ENCODE measurements around the gene SUV39H1.
"Not testable (repeated sequence)": the region's sequence is repeated elsewhere in the genome, so short reads cannot be mapped to it uniquely, and the experiment has no call there.

The SUV39H1 gene

GRCh38 chrX:48696301-48696908 lies at the start of gene SUV39H1:
SUV39H1 (plus strand) TSS chrX:48696734; CDS start chrX:48696785, 51 bp downstream.
- DNase-seq = peak; percentile 92

GRCh38 chrX:48648336-48648751 lies 48.2 kb upstream of the SUV39H1 start:
- peak; percentile 63 for DNase-seq

- DNase-seq = no peak
These were observed 47.4 kb upstream of the SUV39H1 start for GRCh38 chrX:48649102-48649501.

GRCh38 chrX:48652055-48652579 lies 44.4 kb upstream of the SUV39H1 start:
- DNase-seq = peak; percentile 2

- not testable (repeated sequence) for DNase-seq
These were observed 41.8 kb upstream of the SUV39H1 start for GRCh38 chrX:48654746-48655145.

- DNase-seq = not testable (repeated sequence)
These were observed 36.8 kb upstream of the SUV39H1 start for GRCh38 chrX:48659686-48660085.

DNA sequence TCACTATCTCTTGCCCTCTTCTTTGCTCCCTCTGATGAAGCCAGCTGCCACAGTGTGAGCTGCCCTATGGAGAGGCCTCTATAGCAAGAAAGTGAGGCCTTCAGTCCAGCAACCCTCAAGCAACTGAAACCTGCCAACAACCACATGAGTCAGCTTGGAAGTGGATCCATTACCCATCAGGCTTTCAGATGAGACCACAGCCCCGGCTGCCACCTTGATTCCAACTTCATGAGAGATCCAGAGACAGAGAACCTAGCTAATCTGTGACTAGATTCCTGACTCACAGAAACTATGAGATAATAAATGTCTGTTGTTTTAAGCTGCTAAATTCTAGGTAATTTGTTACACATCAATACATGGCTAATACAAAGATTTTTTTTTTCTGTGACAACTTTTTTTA lies 33.3 kb upstream of the SUV39H1 start:
- no peak for DNase-seq

DNA sequence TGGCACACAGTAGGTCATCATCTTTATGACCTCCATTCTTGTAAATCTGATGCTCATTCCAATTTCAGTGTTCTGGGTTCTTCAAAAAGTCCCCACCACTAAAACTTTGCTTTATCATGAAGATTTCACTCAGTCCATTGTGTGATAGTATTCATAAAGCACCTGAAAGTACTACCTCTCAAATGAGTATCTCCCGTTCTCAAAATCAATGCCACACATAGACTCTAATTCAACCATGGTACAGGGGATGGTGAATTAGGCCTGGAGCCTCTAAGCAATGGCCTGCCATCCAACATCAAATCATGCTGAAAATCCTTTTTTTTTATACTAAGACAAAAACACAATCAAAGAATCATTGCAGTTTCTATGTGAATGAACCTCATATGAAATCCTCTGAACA lies 32.4 kb upstream of the SUV39H1 start:
- DNase-seq = no peak

- no peak for DNase-seq
These were observed 30.5 kb upstream of the SUV39H1 start for GRCh38 chrX:48665991-48666390.

DNA sequence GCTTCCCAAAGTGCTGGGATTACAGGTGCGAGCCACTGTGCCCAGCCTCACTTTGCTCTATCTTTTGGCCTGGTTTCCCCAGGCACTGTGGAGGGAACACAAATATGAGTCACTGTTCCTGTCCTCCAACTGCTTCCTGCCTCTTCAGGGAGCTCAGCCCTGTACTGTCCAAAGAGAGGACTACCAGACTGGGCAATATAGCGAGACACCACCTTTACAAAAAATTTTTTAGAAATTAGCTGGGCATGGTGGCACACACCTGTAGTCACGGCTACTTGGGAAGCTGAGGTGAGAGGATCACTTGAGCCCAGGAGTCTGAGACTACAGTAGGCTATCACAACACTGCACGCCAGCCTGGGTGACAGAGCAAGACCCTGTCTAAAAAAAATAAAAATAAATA lies 29.9 kb upstream of the SUV39H1 start:
- DNase-seq = no peak

- no peak for DNase-seq
These were observed 29.0 kb upstream of the SUV39H1 start for GRCh38 chrX:48667509-48667908.

- DNase-seq = not testable (repeated sequence)
These were observed 28.3 kb upstream of the SUV39H1 start for GRCh38 chrX:48668187-48668586.

DNA sequence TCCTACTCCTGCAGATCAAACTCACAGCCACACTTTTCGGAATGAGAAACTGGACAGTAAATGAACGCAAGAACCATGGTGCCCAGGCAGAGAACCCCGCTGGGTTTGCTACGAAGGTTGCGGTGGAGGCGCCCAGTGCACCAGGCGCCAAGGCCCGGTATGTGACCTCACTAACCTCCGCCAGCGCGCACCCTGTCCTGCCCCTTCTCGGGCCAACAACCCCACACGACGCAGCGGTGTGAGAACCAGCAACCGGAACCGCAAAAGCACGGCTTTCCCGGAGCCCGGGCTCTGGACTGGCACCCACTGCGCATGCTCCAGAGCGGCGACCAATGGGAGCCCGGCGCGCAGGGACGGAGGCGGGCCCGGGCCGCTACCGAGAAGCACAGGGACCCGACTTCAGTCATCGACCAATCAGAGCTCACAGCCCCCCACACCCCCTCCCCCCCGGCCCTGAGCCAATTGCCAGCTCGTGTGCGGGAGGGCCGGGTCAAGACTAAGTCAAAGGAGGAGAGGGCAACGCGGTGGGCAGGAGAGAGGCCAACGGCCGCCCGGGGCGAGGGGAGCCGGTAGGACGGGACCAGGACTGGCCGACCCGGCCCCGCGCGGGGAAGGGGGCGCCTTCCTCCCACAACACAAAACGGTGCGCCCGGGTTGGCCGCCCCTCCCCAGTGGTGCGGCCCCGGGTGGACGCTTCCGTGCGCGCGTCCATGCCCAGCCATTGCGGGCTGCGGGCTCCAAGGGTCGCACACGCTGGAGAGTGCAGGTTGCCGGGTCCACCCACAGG lies 20.2 kb upstream of the SUV39H1 start:
- DNase-seq = peak; percentile 90

GRCh38 chrX:48676893-48677270 lies 19.7 kb upstream of the SUV39H1 start:
- DNase-seq = peak; percentile 15

GRCh38 chrX:48677516-48677915 lies 19.0 kb upstream of the SUV39H1 start:
- no peak for DNase-seq

DNA sequence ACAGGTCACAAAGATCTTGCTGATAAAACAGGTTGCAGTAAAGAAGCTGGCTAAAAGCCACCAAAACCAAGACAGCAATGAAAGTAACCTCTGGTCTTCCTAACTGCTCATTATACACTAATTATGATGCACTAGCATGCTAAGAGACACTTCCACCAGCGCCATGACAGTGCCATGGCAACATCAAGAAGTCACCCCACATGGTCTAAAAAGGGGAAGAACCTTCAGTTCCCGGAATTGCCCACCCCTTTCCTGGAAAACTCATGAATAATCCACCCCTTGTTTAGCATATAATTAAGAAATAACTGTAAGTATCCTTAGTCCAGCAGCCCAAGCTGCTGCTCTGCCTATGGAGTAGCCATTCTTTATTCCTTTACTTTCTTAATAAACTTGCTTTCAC lies 16.1 kb upstream of the SUV39H1 start:
- peak; percentile 81 for DNase-seq

- DNase-seq = not testable (repeated sequence)
These were observed 15.6 kb upstream of the SUV39H1 start for GRCh38 chrX:48680925-48681324.

DNA sequence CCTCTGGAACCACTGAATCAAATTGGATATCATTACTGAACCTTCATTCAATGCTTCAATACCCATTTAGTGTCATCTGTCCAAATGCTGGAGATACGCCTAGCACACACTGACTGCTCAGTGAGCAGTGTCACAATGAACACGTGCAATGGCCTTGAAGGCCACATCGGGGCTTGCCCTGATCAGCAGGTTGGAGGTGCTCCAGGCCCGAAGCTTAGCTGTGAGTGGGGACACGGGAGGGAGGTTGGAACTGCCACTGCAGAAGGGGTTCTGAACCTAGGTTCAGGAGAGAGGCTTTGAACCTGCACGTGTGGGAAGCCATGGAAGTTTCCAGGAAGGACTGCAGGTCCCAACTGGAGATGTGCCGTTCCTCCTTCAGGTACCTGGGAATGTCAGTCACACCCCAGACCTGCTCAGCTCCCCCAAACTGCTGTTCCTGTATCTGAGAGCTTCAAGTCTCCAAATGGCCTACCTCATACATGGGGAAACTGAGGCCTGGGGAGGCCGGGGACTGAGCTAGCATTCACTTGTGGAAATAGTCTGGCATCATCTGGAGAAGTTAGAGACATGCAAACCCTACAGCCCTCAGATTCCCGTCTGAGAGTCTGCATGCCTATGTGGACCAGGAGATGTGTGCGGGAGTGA lies 14.9 kb upstream of the SUV39H1 start:
- DNase-seq = no peak

- DNase-seq = not testable (repeated sequence)
These were observed 13.7 kb upstream of the SUV39H1 start for GRCh38 chrX:48682795-48683194.

DNA sequence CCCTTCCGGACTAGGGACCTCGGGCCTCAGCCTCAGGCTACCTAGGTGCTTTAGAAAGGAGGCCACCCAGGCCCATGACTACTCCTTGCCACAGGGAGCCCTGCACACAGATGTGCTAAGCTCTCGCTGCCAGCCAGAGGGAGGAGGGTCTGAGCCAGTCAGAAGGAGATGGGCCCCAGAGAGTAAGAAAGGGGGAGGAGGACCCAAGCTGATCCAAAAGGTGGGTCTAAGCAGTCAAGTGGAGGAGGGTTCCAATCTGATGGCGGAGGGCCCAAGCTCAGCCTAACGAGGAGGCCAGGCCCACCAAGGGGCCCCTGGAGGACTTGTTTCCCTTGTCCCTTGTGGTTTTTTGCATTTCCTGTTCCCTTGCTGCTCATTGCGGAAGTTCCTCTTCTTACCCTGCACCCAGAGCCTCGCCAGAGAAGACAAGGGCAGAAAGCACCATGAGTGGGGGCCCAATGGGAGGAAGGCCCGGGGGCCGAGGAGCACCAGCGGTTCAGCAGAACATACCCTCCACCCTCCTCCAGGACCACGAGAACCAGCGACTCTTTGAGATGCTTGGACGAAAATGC lies 13.0 kb upstream of the SUV39H1 start, which contains the start of gene WAS:
TSS of gene WAS (plus strand) at position 389 of the 572 bp plus-strand sequence. CDS start at position 444, 55 bp downstream.
- peak; percentile 66 for DNase-seq

DNA sequence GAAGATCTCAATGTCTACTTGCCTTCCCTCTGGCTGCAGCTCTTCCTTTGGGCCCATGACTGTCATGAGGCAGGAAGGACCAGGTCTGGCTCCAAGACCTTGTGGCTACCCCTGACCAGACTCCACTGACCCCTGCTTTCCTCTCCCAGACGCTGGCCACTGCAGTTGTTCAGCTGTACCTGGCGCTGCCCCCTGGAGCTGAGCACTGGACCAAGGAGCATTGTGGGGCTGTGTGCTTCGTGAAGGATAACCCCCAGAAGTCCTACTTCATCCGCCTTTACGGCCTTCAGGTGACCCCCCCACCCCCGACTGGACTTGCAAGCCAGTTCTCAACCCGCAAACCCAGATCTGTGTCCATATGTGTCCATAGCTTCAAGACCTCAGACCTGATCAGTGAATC lies 12.4 kb upstream of the SUV39H1 start:
- DNase-seq = no peak

DNA sequence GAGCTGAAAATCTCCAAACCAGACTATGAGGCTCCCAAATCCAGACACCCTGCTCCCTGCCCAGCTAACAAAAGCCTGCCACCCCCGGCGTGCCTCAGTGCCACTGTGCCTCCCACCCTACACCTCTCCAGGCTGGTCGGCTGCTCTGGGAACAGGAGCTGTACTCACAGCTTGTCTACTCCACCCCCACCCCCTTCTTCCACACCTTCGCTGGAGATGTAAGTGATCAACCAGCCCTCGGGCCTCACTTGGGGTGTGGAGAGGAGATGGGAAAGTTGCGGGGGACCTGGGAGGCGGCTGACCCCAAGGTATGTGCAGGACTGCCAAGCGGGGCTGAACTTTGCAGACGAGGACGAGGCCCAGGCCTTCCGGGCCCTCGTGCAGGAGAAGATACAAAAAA lies 11.1 kb upstream of the SUV39H1 start:
- DNase-seq = no peak

DNA sequence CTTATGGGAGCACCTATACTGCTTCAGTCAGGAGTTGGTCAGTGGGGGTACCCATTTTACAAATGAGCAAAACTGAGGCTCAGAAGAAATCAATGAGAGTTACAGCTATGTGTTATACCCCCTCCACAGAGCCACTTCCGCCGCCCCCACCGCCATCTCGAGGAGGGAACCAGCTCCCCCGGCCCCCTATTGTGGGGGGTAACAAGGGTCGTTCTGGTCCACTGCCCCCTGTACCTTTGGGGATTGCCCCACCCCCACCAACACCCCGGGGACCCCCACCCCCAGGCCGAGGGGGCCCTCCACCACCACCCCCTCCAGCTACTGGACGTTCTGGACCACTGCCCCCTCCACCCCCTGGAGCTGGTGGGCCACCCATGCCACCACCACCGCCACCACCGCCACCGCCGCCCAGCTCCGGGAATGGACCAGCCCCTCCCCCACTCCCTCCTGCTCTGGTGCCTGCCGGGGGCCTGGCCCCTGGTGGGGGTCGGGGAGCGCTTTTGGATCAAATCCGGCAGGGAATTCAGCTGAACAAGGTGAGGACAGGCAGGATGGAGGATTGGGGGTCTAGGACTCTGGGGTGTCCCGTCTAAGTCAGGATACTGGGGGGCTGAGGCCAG lies 7.9 kb upstream of the SUV39H1 start:
- no peak for DNase-seq
